Measurements from ENCODE around the gene C4orf54.

Gene C4orf54

DNA sequence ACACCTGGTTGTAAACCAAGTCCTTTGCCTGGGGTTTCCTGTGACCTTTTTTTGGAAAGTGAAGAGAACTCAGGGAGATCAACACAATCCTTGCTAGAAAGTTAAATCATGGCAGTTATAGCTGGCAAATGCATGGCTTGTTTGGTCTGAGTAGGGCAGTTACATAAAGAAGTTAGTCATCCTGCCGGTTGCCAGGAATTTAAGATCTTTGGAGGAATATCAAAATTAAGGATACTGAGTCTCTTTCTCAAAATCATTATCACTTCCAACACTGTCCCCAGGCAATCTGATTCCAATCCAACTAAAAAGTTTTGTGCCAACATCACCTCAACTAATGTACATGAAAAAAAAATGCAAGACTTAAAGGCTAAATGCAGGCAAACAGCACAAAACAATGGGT, 40.3 kb downstream of the C4orf54 start:
- DNase-seq = no peak

DNA sequence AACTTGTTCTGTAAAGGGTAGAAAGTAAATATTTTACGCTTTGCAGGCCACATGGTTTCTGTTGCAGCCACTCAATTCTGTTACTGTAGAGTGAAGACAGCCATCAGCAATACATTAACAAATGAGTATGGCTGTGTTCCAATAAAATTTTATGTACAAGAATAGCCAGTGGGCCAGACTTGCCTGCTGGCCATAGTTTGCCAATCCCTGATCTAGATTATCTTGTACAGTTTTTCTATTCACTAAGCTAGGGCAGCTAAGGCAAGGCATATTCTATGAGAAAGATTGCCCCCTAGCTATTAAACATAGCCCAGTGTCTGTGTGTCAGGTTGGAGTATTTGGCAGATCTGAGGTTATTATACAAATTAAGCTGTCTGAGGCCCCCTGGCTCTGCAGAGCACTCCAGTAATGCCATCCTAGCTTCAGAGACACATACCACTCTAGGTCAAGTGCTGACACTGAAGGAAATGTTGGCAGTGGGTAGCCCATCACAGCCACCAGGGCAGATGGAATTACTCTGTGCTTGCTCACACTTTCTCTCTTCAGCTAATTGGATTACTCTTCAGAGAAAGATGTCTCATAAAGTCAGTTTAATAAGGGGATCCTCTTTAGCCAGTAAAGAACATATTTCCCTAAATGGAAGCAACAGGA, 42.3 kb downstream of the C4orf54 start:
- DNase-seq = no peak

DNA sequence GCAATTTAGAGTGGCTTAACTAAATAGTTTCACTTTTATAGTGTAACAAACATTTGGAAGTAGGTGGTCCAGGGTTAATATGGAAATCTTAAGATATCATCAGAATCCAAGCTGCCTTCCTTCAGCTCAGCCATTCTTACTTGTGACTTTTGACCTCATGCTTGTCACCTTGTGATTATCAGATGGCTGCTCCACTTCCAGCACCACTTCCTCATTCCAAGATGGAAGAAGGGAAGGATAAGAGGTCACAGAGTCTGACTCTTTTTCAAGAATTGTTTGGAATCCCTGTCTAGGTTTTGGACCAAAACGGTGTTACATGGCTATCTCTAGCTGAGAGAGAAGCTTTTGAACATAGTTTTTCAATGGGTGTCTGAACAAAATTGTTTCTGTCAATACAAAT, 43.1 kb downstream of the C4orf54 start:
- DNase-seq = no peak

DNA sequence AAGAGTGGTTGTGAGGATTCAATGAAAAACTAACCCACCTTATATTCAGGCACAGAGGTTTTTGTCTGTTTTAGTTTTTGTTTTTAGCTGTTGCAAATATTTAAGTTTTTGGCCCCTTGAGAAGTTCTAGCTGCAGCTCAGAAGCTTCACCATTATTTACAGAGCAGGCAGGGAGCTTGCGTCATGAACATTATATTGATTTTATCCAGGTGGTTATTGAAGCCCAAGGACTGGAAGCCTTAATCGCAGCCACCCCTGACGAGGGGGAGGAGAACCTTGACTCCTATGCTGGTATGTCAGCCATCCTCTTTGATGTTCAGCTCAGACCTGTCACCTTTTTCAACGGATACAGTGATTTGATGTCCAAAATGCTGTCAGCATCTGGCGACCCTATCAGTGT, 44.9 kb downstream of the C4orf54 start:
- no peak for DNase-seq

- no peak for DNase-seq
These were observed 45.3 kb downstream of the C4orf54 start for GRCh38 chr4:99612281-99612680.

DNA sequence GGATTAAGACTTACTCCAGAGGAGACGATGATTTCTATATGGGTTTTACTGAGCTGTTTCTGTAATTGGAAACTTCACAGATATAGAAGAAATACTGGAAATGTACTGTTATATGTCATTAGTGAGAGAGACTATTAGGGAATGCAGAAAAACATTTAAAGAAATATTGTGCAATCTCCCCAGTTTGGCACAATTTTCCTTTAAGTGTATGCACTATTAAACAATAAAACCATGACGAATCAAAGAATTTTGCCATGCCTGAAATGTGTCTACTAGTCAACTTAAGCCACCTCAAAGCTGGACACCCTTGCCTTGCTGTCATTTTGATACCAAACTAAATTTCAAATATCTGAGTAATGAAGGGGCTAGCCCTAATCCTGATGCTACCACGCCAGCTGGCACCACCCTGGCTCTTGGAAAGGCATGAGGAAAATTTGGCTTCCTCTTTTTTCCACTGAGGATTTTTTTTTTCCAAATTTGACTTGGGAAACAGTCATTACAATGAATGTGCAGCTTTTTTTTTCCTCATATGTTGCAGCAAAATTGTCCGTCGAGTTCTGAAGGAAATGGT, 46.9 kb downstream of the C4orf54 start:
- DNase-seq = no peak

GRCh38 chr4:99608417-99608816, 49.2 kb downstream of the C4orf54 start:
- DNase-seq = no peak

Data from NCI-H2081 treated with DMSO at 0.1 percent for 48 hours (cell line).